Trophoblast cell (in vitro differentiated cells and primary cell): ENCODE results near the gene ETV2.

Experiments used
- DNase-seq, 2 donors: peaks; one replicate each; pipeline ENCODE4 v3.0.0-alpha.2; 2016
- H2AFZ ChIP-seq: 2 replicates; pipeline ENCODE4 v1.6.1; 2013; ENCODE audit warnings: low read length, moderate library complexity, mild to moderate bottlenecking; ENCODE audit not compliant: insufficient read depth, poor library complexity
- H2AK5ac ChIP-seq: 2 replicates; pipeline ENCODE4 v1.6.1; 2013; ENCODE audit warnings: mild to moderate bottlenecking, low read length
- H2BK120ac ChIP-seq: 2 replicates; pipeline ENCODE4 v1.6.1; 2013; ENCODE audit warnings: low read length, mild to moderate bottlenecking, moderate library complexity; ENCODE audit not compliant: insufficient read depth, poor library complexity
- H2BK12ac ChIP-seq: 2 replicates; pipeline ENCODE4 v1.6.1; 2013; ENCODE audit warnings: mild to moderate bottlenecking, low read length, moderate library complexity
- H2BK5ac ChIP-seq: 2 replicates; pipeline ENCODE4 v1.6.1; 2013; ENCODE audit warnings: low read length, low read depth, moderate library complexity, mild to moderate bottlenecking; ENCODE audit not compliant: poor library complexity
- H3K14ac ChIP-seq: 2 replicates; pipeline ENCODE4 v1.6.1; 2013; ENCODE audit warnings: mild to moderate bottlenecking, low read length
- H3K18ac ChIP-seq: 2 replicates; pipeline ENCODE4 v1.6.1; 2013; ENCODE audit warnings: mild to moderate bottlenecking, low read length
- H3K23ac ChIP-seq: 2 replicates; pipeline ENCODE4 v1.6.1; 2013; ENCODE audit warnings: low read length
- H3K27ac ChIP-seq: 2 replicates; pipeline ENCODE4 v1.5.1; 2013; ENCODE audit warnings: low read depth, mild to moderate bottlenecking, inconsistent platforms, low read length, moderate library complexity
- H3K27me3 ChIP-seq: 2 replicates; pipeline ENCODE4 v1.6.1; 2013; ENCODE audit warnings: inconsistent platforms, mild to moderate bottlenecking, low read length, moderate library complexity; ENCODE audit not compliant: insufficient read depth
- H3K36me3 ChIP-seq, 2 experiments: 1 replicate in 1 of 2; 2 replicates in 1 of 2; pipeline ENCODE4 v1.6.1; 2013; ENCODE audit warnings: low read length in 2 of 2, mild to moderate bottlenecking in 2 of 2, moderate library complexity in 1 of 2; ENCODE audit not compliant: insufficient read depth in 2 of 2, control insufficient read depth in 1 of 2
- H3K4ac ChIP-seq: 2 replicates; pipeline ENCODE4 v1.6.1; 2013; ENCODE audit warnings: low read depth, mild to moderate bottlenecking, low read length, moderate library complexity
- H3K4me1 ChIP-seq, 2 experiments: 1 replicate in 1 of 2; 2 replicates in 1 of 2; pipeline ENCODE4 v1.6.1; 2013; ENCODE audit warnings: low read length in 2 of 2, mild to moderate bottlenecking in 2 of 2, moderate library complexity in 1 of 2; ENCODE audit not compliant: insufficient read depth in 2 of 2, control insufficient read depth in 1 of 2
- H3K4me2 ChIP-seq: 2 replicates; pipeline ENCODE4 v1.6.1; 2013; ENCODE audit warnings: inconsistent platforms, mild to moderate bottlenecking, low read length, moderate library complexity
- H3K4me3 ChIP-seq: 2 replicates; pipeline ENCODE4 v1.5.1; 2013; ENCODE audit warnings: mild to moderate bottlenecking, low read depth, low read length, inconsistent platforms
- H3K79me1 ChIP-seq: one replicate; pipeline ENCODE4 v1.6.1; 2013; ENCODE audit warnings: low read length
- H3K79me2 ChIP-seq: 2 replicates; pipeline ENCODE4 v1.6.1; 2013; ENCODE audit warnings: low read length, mild to moderate bottlenecking; ENCODE audit not compliant: control insufficient read depth, insufficient read depth, poor library complexity
- H3K9ac ChIP-seq: 2 replicates; pipeline ENCODE4 v1.6.1; 2013; ENCODE audit warnings: mild to moderate bottlenecking, low read length
- H3K9me3 ChIP-seq: 2 replicates; pipeline ENCODE4 v1.6.1; 2013; ENCODE audit warnings: low read depth, mild to moderate bottlenecking, control low read depth, inconsistent platforms, low read length; ENCODE audit not compliant: insufficient read depth
- H4K12ac ChIP-seq: 2 replicates; pipeline ENCODE4 v1.6.1; 2013; ENCODE audit warnings: low read depth, mild to moderate bottlenecking, low read length, moderate library complexity
- H4K8ac ChIP-seq: 2 replicates; pipeline ENCODE4 v1.6.1; 2013; ENCODE audit warnings: low read depth, mild to moderate bottlenecking, low read length, moderate library complexity
- H4K91ac ChIP-seq: one replicate; pipeline ENCODE4 v1.6.1; 2013; ENCODE audit warnings: low read depth, mild to moderate bottlenecking, low read length, moderate library complexity
- WGBS: extraction: QIAGEN DNeasy Blood & Tissue Kit; methylation state at CpG from one replicate; pipeline ENCODE4 v1.1.7; 2013; ENCODE audit warnings: missing lambda C conversion rate; ENCODE audit not compliant: insufficient read length, insufficient coverage; ENCODE audit errors: extremely low coverage; 5-methylcytosine and 5-hydroxymethylcytosine counted together

Gene ETV2

DNA sequence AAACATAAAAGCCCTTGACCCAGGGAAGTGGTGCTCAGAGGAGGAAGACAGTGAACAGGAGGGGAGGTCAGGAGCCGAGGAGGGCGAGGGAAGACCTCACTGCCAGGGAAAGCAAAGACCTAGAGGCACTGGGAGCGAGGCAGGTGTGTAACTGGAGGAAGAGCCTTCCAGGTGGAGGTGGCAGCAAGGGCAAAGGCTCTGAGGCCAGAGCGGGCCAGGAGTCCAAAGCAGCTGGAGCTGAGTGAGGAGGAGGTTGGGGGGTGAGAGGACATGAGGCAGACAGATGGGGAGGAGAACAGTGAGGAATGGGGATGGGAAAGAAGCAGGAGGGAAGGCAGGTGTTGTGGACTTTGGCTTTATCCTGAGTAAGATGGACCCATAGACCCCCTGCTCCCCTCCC lies 28.4 kb downstream of the ETV2 start:
- H2AFZ ChIP-seq, result no peak overlapping the region
- no peak overlapping the region for H2BK120ac ChIP-seq
- H2BK12ac ChIP-seq, result no peak overlapping the region
- H3K27me3 ChIP-seq, result no peaks in the 10 kb centered on the region
- H3K4me3 ChIP-seq, result no peak overlapping the region
- H3K9ac ChIP-seq, result no peak overlapping the region
- H3K36me3 ChIP-seq, result peaks cover 0 to 2% of the 10 kb centered on the region in 2 experiments
- H4K91ac ChIP-seq, result no peak overlapping the region
- H3K23ac ChIP-seq, result no peak overlapping the region
- no CpG with 5 or more reads among the region's 4 CpGs for WGBS
- no peak overlapping the region for H2AK5ac ChIP-seq
- H3K18ac ChIP-seq, result no peak overlapping the region
- no peak overlapping the region for H2BK5ac ChIP-seq
- DNase-seq, result no peak
- H4K8ac ChIP-seq, result no peak overlapping the region
- H3K4me2 ChIP-seq, result no peak overlapping the region
- H3K27ac ChIP-seq, result no peak overlapping the region
- peaks cover 1% of the 10 kb centered on the region for H3K9me3 ChIP-seq
- no peaks in the 10 kb centered on the region for H3K79me2 ChIP-seq
- no peak overlapping the region for H3K14ac ChIP-seq
- no peak overlapping the region for H3K4ac ChIP-seq
- H3K79me1 ChIP-seq, result no peaks in the 10 kb centered on the region
- H3K4me1 ChIP-seq, result peaks cover 4% of the 10 kb centered on the region in 2 experiments
- H4K12ac ChIP-seq, result no peak overlapping the region

DNA sequence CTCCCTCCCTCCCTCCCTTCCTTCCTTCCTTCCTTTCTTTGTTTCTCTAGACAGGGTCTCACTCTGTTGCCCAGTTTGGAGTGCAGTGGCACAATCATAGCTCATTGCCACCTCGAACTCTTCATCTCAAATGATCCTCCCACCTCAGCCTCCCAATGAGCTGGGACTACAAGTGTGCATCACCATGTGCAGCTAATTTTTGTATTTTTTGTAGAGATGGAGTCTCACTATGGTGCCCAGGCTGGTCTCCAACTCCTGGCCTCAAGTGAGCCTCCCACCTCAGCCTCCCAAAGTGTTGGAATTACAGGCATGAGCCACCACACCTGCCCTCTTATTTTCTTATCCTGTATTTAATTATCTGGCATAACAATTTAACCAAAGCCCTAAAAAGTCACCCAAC lies 29.1 kb downstream of the ETV2 start:
- no peak overlapping the region for H4K12ac ChIP-seq
- H3K4me3 ChIP-seq, result no peak overlapping the region
- H3K23ac ChIP-seq, result no peak overlapping the region
- H3K4me2 ChIP-seq, result no peak overlapping the region
- no peak overlapping the region for H3K14ac ChIP-seq
- H2BK120ac ChIP-seq, result no peak overlapping the region
- H4K91ac ChIP-seq, result no peak overlapping the region
- no peak overlapping the region for H3K4ac ChIP-seq
- no peak overlapping the region for H3K9ac ChIP-seq
- peaks cover 1% of the 10 kb centered on the region for H3K9me3 ChIP-seq
- H2AK5ac ChIP-seq, result no peak overlapping the region
- peaks cover 4% of the 10 kb centered on the region in 2 experiments for H3K4me1 ChIP-seq
- no peaks in the 10 kb centered on the region for H3K79me2 ChIP-seq
- H3K27ac ChIP-seq, result no peak overlapping the region
- no peaks in the 10 kb centered on the region for H3K27me3 ChIP-seq
- H3K18ac ChIP-seq, result no peak overlapping the region
- H2BK5ac ChIP-seq, result no peak overlapping the region
- no peak overlapping the region for H2BK12ac ChIP-seq
- WGBS, result no CpG with 5 or more reads among the region's 1 CpG
- no peaks in the 10 kb centered on the region for H3K36me3 ChIP-seq
- H4K8ac ChIP-seq, result no peak overlapping the region
- DNase-seq, result peak in 1 of 2 donors; percentile 38
- H3K79me1 ChIP-seq, result no peaks in the 10 kb centered on the region
- H2AFZ ChIP-seq, result no peak overlapping the region

DNA sequence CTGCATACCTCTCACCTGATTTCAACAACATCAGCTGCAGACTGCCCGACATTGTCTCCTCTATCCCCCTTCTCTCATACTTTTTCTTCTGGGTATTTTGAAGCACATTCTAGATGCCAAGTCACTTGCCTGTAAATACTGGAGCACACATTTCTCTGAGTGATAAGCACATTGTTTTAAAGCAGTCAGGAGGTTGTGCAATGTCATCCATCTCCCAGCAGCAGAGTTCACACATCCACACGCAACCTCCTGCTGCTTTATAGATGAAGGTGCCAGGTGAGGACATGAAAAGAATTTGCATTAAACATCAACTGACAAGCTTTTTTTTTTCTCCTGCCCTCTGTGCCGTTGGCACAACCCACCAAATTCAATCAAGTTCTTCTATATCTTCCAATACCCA lies 30.3 kb downstream of the ETV2 start:
- H2BK120ac ChIP-seq, result no peak overlapping the region
- H3K23ac ChIP-seq, result no peak overlapping the region
- H3K36me3 ChIP-seq, result no peaks in the 10 kb centered on the region
- peaks cover 4% of the 10 kb centered on the region in 2 experiments for H3K4me1 ChIP-seq
- DNase-seq, result peak; percentile 72 to 84
- no peak overlapping the region for H2AFZ ChIP-seq
- no peak overlapping the region for H3K4ac ChIP-seq
- no CpG with 5 or more reads among the region's 3 CpGs for WGBS
- H3K9ac ChIP-seq, result no peak overlapping the region
- H3K27ac ChIP-seq, result no peak overlapping the region
- no peak overlapping the region for H4K12ac ChIP-seq
- H2BK12ac ChIP-seq, result no peak overlapping the region
- H3K14ac ChIP-seq, result no peak overlapping the region
- peaks cover 1% of the 10 kb centered on the region for H3K9me3 ChIP-seq
- H4K91ac ChIP-seq, result no peak overlapping the region
- H2AK5ac ChIP-seq, result no peak overlapping the region
- H3K4me2 ChIP-seq, result no peak overlapping the region
- H3K27me3 ChIP-seq, result no peaks in the 10 kb centered on the region
- H3K79me2 ChIP-seq, result no peaks in the 10 kb centered on the region
- H2BK5ac ChIP-seq, result no peak overlapping the region
- H3K18ac ChIP-seq, result no peak overlapping the region
- no peak overlapping the region for H4K8ac ChIP-seq
- H3K4me3 ChIP-seq, result no peak overlapping the region
- no peaks in the 10 kb centered on the region for H3K79me1 ChIP-seq

GRCh38 chr19:35673121-35673804 lies 31.7 kb downstream of the ETV2 start:
- Histone ChIP-seq H2AK5ac (no peak overlapping the region), H3K14ac (no peak overlapping the region), H2BK12ac (no peak overlapping the region), H3K9me3 (no peaks in the 10 kb centered on the region), H2AFZ (peak overlapping the region; percentile 0), H3K79me2 (no peaks in the 10 kb centered on the region), H3K4me2 (peak overlapping the region; percentile 77), H3K36me3 (no peaks in the 10 kb centered on the region), H4K12ac (no peak overlapping the region), H3K4me3 (peak overlapping the region; percentile 50), H3K23ac (no peak overlapping the region), H4K91ac (no peak overlapping the region), H3K18ac (no peak overlapping the region), H3K4ac (no peak overlapping the region), H3K4me1 (peaks cover 4% of the 10 kb centered on the region in 2 experiments), H2BK5ac (no peak overlapping the region), H3K27ac (no peak overlapping the region), H4K8ac (no peak overlapping the region), H2BK120ac (no peak overlapping the region), H3K79me1 (no peaks in the 10 kb centered on the region), H3K9ac (no peak overlapping the region), H3K27me3 (no peaks in the 10 kb centered on the region)
- WGBS, result no CpG with 5 or more reads among the region's 39 CpGs
- peak; percentile 83 to 88 for DNase-seq
